HG02759 (cell line): ENCODE data around the gene ZNF778.
"Not testable (repeated sequence)": the region's sequence is repeated elsewhere in the genome, so short reads cannot be mapped to it uniquely, and the experiment has no call there.

ENCODE experiments used
- ATAC-seq: cut with Tn5 transposase; IDR thresholded peaks from one replicate; pipeline ENCODE4 v1.9.1; 2021; ENCODE audit warnings: mild to moderate bottlenecking, moderate library complexity; ENCODE audit not compliant: unreplicated experiment

The ZNF778 gene

DNA sequence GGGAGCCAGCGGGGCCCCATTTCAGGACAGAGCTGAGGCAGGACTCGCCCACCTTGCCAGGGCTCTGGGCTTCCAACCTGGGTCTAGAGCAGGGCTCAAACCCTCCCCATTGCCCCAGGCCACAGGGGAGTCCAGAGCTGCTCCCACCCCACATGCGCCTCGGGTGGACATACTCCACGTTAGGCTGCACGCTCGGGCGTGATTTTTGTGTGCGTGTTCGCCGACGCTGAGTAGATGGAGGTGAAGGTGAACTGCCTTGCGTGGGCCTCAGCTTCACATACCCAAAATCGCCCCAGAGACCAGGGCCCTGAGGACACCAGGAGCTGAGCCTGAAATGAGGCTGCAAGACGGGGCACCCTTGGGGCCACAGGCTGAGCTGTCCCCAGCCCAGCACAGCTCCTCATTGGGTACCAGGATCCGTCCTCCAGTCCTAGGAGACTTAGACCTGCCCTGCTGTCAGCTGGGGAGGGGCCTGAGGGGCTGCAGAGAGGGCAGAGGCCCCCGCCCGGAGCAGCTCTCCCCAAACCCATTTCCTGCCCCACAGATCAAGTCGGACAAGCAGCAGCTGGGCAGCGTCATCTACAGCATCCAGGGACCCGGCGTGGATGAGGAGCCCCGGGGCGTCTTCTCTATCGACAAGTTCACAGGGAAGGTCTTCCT is 37.7 kb upstream of the ZNF778 start:
- no peak for ATAC-seq

DNA sequence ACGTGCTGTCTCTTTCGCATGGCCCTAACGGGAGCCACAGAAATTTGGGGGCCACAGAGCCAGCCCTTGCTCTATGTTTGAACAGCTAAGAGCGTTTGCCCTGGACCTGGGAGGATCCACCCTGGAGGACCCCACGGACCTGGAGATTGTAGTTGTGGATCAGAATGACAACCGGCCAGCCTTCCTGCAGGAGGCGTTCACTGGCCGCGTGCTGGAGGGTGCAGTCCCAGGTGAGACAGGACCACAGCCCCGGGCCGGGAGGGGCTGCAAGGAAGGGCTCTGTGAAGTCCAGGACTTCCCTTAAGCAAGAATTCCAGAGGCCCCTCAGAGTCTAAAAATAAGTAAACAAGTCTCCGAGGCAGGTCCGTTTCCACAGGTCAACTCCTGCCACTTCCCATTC is 34.0 kb upstream of the ZNF778 start:
- no peak for ATAC-seq

DNA sequence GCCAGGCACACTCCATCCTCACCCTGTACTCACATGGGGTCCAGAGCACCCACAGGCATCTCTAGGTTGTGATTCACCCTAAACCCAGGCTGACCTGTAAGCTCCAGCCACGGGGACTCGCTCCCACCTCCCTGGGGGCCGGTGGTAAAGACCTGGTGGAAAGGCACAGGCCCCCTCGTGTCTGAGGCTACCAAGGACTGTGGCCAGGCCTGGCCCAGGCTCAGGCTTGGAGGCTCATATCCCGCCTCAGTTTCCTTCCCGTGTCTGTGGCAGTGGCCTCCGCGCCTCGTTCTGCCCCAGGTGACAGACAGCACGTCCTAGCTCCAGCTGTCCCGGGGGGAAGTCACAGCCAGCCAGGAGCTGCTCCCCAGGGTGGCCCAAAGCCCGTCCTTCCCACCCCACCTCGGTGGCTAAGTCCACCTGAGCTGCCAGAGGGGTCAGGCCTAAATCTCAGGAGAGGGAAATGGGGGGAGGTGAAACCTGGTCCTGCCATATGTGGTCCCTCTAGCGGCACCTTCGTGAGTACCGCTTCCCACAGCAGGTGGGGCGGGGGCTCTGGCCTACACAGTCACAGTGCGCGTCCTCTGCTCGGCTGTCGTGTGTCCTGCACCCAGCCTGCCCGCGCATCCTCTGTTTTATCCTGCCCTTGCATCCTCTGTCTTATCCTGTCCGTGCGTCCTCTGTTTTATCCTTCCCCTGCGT is 33.4 kb upstream of the ZNF778 start:
- ATAC-seq = no peak

DNA sequence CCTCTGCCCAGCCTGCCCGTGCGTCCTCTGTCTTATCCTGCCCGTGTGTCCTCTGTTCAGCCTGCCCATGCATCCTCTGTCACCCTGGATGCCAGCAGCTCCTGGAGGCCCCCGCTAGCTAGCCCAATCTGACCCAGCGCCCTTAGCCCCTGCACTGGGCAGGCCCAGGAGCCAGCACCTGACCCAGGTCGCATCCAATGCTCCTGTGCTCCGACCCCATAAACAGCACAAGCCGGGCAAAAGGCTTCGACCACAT is 32.9 kb upstream of the ZNF778 start:
- ATAC-seq = no peak

DNA sequence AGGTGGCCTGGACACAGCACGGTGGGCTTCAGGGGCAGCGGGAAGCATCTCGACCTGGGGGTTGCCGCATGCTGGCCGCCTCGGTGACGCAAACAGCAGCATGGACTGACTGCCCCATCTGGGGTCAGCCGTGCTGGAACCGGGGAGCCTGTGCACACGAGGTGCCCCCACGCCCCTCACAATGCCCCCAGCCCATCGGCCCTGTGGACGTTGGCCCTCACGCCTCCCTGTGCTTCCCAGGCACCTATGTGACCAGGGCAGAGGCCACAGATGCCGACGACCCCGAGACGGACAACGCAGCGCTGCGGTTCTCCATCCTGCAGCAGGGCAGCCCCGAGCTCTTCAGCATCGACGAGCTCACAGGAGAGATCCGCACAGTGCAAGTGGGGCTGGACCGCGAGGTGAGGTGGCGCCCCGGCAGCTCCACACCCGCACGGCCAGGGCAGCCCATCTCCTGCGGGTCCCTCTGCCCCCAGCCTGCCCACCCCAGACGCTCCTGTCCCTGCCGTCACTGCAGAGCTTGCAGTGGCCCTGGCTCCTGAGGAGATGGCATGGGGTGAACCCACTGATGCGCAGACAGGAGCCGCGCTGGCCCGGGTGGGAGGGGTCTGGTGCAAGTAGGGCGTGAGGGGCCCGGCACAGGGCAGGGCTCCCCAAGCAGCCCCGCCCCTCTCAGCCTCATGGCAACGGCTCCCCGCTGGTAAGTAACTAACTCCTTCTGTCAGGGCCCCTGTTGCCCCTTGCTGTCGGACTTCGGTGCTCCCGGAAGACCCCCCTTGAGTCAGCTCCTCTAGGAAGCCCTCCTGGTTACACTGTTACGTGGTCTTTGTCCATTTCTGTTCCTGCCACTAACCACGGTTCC is 32.3 kb upstream of the ZNF778 start:
- ATAC-seq = no peak

GRCh38 chr16:89185887-89186592 is 31.5 kb upstream of the ZNF778 start:
- ATAC-seq = not testable (repeated sequence)

DNA sequence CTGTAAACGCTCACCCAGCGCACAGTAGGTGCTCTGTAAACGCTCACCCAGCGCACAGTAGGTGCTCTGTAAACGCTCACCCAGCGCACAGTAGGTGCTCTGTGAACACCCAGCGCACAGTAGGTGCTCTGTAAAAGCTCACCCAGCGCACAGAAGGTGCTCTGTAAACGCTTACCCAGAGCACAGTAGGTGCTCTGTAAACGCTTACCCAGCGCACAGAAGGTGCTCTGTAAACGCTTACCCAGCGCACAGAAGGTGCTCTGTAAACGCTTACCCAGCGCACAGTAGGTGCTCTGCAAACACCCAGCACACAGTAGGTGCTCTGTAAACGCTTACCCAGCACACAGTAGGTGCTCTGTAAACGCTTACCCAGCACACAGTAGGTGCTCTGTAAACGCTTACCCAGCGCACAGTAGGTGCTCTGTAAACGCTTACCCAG is 30.9 kb upstream of the ZNF778 start:
- not testable (repeated sequence) for ATAC-seq

DNA sequence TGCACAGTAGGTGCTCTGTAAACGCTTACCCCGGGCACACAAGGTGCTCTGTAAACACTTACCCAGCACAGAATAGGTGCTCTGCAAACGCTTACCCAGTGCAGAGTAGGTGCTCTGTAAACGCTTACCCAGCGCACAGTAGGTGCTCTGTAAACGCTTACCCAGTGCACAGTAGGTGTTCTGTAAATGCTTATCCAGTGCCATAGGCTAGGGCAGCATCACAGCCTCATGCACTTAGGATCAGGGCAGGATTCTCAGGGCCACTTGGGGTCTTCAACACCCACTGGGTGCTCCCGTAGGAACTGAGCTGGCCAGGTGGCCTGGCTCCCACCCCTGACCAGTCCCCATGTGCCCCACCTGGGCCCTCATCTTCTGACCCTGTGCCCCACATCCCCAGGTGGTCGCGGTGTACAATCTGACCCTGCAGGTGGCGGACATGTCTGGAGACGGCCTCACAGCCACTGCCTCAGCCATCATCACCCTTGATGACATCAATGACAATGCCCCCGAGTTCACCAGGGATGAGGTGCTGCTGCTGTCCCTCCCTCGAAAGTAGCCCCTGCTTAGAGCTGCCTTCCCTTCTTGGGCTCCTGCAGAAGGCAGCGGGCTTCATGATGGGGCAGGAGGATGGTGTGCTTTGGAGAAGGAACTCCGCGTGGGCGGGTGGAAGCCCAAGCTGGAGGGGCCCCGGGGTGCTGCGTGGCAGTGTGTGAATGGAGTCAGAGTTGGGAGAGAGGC is 30.3 kb upstream of the ZNF778 start:
- ATAC-seq = no peak

GRCh38 chr16:89187770-89188392 is 29.6 kb upstream of the ZNF778 start:
- ATAC-seq = no peak

GRCh38 chr16:89188471-89189357 is 28.8 kb upstream of the ZNF778 start:
- not testable (repeated sequence) for ATAC-seq

DNA sequence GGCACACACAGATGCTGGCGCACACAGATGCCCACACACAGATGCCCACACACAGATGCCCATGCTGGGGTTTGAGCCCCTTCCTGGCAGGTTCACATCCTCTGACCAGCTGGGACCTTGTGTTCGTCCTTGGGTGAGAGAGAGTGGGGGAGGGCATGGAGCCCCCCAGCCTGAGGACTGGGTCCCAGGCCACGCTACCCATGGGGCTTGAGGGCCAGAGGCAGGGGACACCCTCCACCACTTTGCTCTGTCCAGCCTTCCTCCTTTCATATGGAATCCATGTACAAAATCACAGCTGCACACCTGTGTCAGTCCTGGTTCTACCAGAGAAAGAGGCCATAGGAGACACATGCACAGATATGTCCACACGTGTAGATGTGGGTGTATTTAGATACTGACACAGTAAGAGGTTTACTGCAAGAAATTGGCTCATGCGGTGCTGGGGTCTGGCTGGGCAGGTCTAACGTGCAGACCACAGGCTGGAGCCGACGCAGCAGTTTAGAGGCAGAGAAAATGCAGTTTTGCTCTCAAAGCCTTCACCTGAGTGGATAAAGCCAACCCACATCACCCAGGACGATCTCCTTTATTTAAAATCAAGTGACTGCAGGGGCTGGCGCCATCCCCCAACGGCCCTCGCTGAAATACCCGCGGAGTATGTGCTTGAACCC is 28.0 kb upstream of the ZNF778 start:
- ATAC-seq = no peak

- no peak for ATAC-seq
Measured at GRCh38 chr16:89190150-89190958, 27.1 kb upstream of the ZNF778 start.

GRCh38 chr16:89191033-89191900 is 26.2 kb upstream of the ZNF778 start:
- no peak for ATAC-seq

DNA sequence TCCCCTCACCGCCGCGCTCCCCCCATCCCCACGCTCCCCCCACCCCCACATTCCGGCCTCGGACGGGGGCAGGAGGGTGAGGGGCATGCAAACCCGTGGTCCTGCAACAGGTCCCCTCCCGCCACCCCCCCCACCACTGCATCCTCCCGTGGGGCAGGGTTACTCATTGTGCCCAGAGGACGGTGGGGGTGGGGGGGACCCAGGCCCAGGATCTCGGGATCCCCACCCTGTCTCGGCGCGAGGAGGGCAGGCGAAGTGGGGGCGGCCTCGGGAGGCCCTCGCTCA is 25.7 kb upstream of the ZNF778 start:
- ATAC-seq = no peak

DNA sequence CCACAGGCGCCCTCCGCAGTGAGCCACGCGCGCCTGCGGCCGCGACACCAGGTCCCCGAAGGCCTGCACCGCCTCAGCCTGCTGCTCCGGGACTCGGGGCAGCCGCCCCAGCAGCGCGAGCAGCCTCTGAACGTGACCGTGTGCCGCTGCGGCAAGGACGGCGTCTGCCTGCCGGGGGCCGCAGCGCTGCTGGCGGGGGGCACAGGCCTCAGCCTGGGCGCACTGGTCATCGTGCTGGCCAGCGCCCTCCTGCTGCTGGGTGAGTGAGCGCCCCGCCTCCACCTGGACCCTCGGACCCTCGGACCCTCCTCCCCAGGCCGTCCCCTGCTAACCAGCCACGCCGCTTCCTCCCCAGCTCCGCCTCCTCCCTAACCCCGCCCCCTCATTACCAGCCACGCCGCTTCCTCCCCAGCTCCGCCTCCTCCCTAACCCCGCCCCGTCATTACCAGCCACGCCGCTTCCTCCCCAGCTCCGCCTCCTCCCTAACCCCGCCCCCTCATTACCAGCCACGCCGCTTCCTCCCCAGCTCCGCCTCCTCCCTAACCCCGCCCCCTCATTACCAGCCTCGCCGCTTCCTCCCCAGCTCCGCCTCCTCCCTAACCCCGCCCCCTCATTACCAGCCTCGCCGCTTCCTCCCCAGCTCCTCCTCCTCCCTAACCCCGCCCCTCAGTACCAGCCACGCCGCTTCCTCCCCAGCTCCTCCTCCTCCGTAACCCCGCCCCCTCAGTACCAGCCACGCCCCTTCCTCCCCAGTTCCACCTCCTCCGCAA is 25.1 kb upstream of the ZNF778 start:
- not testable (repeated sequence) for ATAC-seq

- ATAC-seq = no peak
Measured at GRCh38 chr16:89192956-89193575, 24.4 kb upstream of the ZNF778 start.
